Prostate gland (tissue), 2 donors: Measurements from ENCODE around the gene PDK3. TPM values are rescaled to one million over a fixed set of nuclear protein-coding genes. Genes with fewer than 3 reads are reported as not detected.
A peak's percentile ranks its signal among the peaks of the same experiment; 100 is the strongest.

ENCODE experiments used
- DNase-seq: peaks from one replicate; pipeline ENCODE4 v3.0.0-alpha.2; 2019; ENCODE audit warnings: low spot score
- H3K27ac ChIP-seq, 2 donors: fragments of 200-600 bp; sonication (generic); 2 replicates each; pipeline ENCODE4 v1.5.1; 2017 to 2019
- H3K27me3 ChIP-seq: fragments of 200-600 bp; sonication (generic); replicated peaks from 2 replicates; pipeline ENCODE4 v1.5.1; 2019; ENCODE audit not compliant: insufficient read depth
- H3K36me3 ChIP-seq, 2 donors: fragments of 200-600 bp; sonication (generic); 1 replicate in 1 of 2; 2 replicates in 1 of 2; pipeline versions ENCODE4 v1.5.1 to v1.8.1; 2017 to 2019
- H3K4me1 ChIP-seq: fragments of 200-600 bp; sonication (generic); replicated peaks from 2 replicates; pipeline ENCODE4 v1.5.1; 2019
- H3K4me3 ChIP-seq, 2 donors: fragments of 200-600 bp; sonication (generic); 2 replicates each; pipeline ENCODE4 v1.5.1; 2017 to 2019
- H3K9me3 ChIP-seq: fragments of 200-600 bp; sonication (generic); 2 replicates; pipeline ENCODE4 v1.5.1; 2017
- CTCF ChIP-seq, 4 experiments: fragments of 200-600 bp in 2 of 4; fragments of 450-650 bp in 2 of 4; sonication (generic) in 2 of 4; IDR thresholded peaks; 1 replicate in 3 of 4; 2 replicates in 1 of 4; pipeline ENCODE4 v1.5.1; 2016 to 2019; ENCODE audit warnings: antibody characterized with exemption in 4 of 4, mild to moderate bottlenecking in 2 of 4, moderate library complexity in 2 of 4
- POLR2A ChIP-seq: fragments of 450-650 bp; IDR thresholded peaks from one replicate; pipeline ENCODE4 v1.6.1; 2016; ENCODE audit warnings: antibody characterized with exemption, mild to moderate bottlenecking
- POLR2AphosphoS5 ChIP-seq: sonication (generic); formaldehyde crosslinking; IDR thresholded peaks from one replicate; pipeline ENCODE4 v1.6.1; 2017; ENCODE audit warnings: antibody characterized with exemption
- WGBS: methylation state at CpG from one replicate; pipeline ENCODE4 v1.1.5; 2018; 5-methylcytosine and 5-hydroxymethylcytosine counted together
- intact Hi-C: fragments of 100-400 bp; cut with DNase I; formaldehyde crosslinking; loops from one replicate; pipeline ENCODE4 v1.14.2; 2022
- total RNA-seq, 2 donors: library from RNA; depleted of rRNA; stranded (reverse); fragments of >200 nt; gene quantifications; one replicate each; pipeline ENCODE4 v1.1.0, GENCODE V29; 2016

PDK3 gene
- total RNA-seq, 2 donors from 2014 or later = 41.6 to 54.3 TPM

- no peak for DNase-seq
- 64% methylated on average over 4 of the region's 4 CpGs for whole genome bisulfite sequencing
- H3K4me3 ChIP-seq = no peak overlapping the region
- intact Hi-C loops = no loop called here
- no peaks in the 10 kb centered on the region for H3K4me1 ChIP-seq
- TF ChIP-seq CTCF (IDR thresholded peaks at IDR 0.05) = no peak
- TF ChIP-seq POLR2AphosphoS5 = no peak
- no peak for TF ChIP-seq POLR2A
- no peaks in the 10 kb centered on the region for H3K27me3 ChIP-seq
- no peaks in the 10 kb centered on the region for H3K36me3 ChIP-seq
- no peaks in the 10 kb centered on the region for H3K9me3 ChIP-seq
- no peak overlapping the region for H3K27ac ChIP-seq
Observed at GRCh38 chrX:24443918-24444317, 21.2 kb upstream of the PDK3 start.

- H3K27ac ChIP-seq = no peak overlapping the region
- no peak for TF ChIP-seq CTCF (IDR thresholded peaks at IDR 0.05)
- no peak for TF ChIP-seq POLR2A
- TF ChIP-seq POLR2AphosphoS5 = no peak
- no peaks in the 10 kb centered on the region for H3K36me3 ChIP-seq
- no peak for DNase-seq
- intact Hi-C loops = no loop called here
- H3K4me3 ChIP-seq = no peak overlapping the region
- WGBS = 76% methylated on average over 4 of the region's 4 CpGs
- no peaks in the 10 kb centered on the region for H3K9me3 ChIP-seq
- H3K27me3 ChIP-seq = no peaks in the 10 kb centered on the region
- no peaks in the 10 kb centered on the region for H3K4me1 ChIP-seq
Observed at GRCh38 chrX:24444645-24445044, 20.4 kb upstream of the PDK3 start.

- Histone ChIP-seq H3K4me1 (no peaks in the 10 kb centered on the region), H3K27me3 (no peaks in the 10 kb centered on the region), H3K36me3 (no peaks in the 10 kb centered on the region), H3K9me3 (no peaks in the 10 kb centered on the region), H3K27ac (no peak overlapping the region), H3K4me3 (no peak overlapping the region)
- 84% methylated on average over 3 of the region's 3 CpGs for WGBS
- TF ChIP-seq POLR2AphosphoS5 (no peak), POLR2A (no peak), CTCF (IDR thresholded peaks at IDR 0.05) (no peak)
- DNase-seq = no peak
- intact Hi-C loops = no loop called here
Observed at GRCh38 chrX:24448762-24449250, 16.3 kb upstream of the PDK3 start.

- 100% methylated on average over 3 of the region's 3 CpGs for WGBS
- Histone ChIP-seq H3K4me3 (no peak overlapping the region), H3K36me3 (no peaks in the 10 kb centered on the region), H3K27me3 (no peaks in the 10 kb centered on the region), H3K9me3 (no peaks in the 10 kb centered on the region), H3K4me1 (no peaks in the 10 kb centered on the region), H3K27ac (no peak overlapping the region)
- no peak for DNase-seq
- TF ChIP-seq CTCF (IDR thresholded peaks at IDR 0.05) = no peak
- no peak for TF ChIP-seq POLR2AphosphoS5
- no peak for TF ChIP-seq POLR2A
- intact Hi-C loops = no loop called here
Observed at GRCh38 chrX:24463077-24463476, 2.0 kb upstream of the PDK3 start.

- intact Hi-C loops = no loop called here
- H3K4me1 ChIP-seq = no peaks in the 10 kb centered on the region
- no peak for DNase-seq
- no peaks in the 10 kb centered on the region for H3K27me3 ChIP-seq
- H3K4me3 ChIP-seq = peak overlapping the region; percentile 56 to 66
- peak overlapping the region; percentile 77 to 82 for H3K27ac ChIP-seq
- H3K9me3 ChIP-seq = no peaks in the 10 kb centered on the region
- no peaks in the 10 kb centered on the region for H3K36me3 ChIP-seq
- TF ChIP-seq POLR2A (no peak), POLR2AphosphoS5 (no peak), CTCF (IDR thresholded peaks at IDR 0.05) (no peak)
- 9% methylated on average over 5 of the region's 5 CpGs for WGBS
Observed at GRCh38 chrX:24464498-24464835, 619 bp upstream of the PDK3 start.
